ENCODE measurements around the gene PROZ.

- TF ChIP-seq, protein P1, sequence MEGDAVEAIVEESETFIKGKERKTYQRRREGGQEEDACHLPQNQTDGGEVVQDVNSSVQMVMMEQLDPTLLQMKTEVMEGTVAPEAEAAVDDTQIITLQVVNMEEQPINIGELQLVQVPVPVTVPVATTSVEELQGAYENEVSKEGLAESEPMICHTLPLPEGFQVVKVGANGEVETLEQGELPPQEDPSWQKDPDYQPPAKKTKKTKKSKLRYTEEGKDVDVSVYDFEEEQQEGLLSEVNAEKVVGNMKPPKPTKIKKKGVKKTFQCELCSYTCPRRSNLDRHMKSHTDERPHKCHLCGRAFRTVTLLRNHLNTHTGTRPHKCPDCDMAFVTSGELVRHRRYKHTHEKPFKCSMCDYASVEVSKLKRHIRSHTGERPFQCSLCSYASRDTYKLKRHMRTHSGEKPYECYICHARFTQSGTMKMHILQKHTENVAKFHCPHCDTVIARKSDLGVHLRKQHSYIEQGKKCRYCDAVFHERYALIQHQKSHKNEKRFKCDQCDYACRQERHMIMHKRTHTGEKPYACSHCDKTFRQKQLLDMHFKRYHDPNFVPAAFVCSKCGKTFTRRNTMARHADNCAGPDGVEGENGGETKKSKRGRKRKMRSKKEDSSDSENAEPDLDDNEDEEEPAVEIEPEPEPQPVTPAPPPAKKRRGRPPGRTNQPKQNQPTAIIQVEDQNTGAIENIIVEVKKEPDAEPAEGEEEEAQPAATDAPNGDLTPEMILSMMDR (IDR thresholded peaks at IDR 0.05; ENCODE audit: insufficient read depth, low read length, poor library complexity, severe bottlenecking) = no peak
- TF ChIP-seq EZH2phosphoT487 (conservative IDR thresholded peaks at IDR 0.05; ENCODE audit: low read length) = no peak
These were observed 50.2 kb downstream of the PROZ start, which contains the start of gene PCID2 for GRCh38 chr13:113208421-113209335.
